HCT116 (cell line): ENCODE measurements around the gene CCNJL. TPM values are rescaled to one million over a fixed set of nuclear protein-coding genes. Genes with fewer than 3 reads are reported as not detected.

Source experiments
- ATAC-seq: fragments of 200-7000 bp; cut with Tn5 transposase; 2 replicates; pipeline ENCODE4 v1.9.1; 2020; ENCODE audit warnings: mild to moderate bottlenecking, moderate library complexity
- BruUV-seq: library from RNA; stranded (reverse); fragments of 400-500 nt; replicated peaks from 2 replicates; lab custom pipeline; 2021; lab: Mats Ljungman, UMichigan
- CTCF ChIA-PET: fragments of 300-600 bp; sonication (Branson Sonifier 250); formaldehyde crosslinking; loops from one replicate; lab custom pipeline; 2021; ENCODE audit warnings: antibody characterized with exemption; lab: Charles Lee
- POLR2A ChIA-PET: fragments of 300-600, 350-600 bp; sonication (Branson Sonifier 250); formaldehyde crosslinking; loops from one replicate; lab custom pipeline; 2021; ENCODE audit warnings: antibody characterized with exemption; lab: Charles Lee
- RAD21 ChIA-PET, 2 experiments: fragments of 300-600 bp; sonication (Branson Sonifier 250); formaldehyde crosslinking; loops; one replicate each; lab custom pipeline; 2023; ENCODE audit warnings: low total read pairs in 2 of 2; ENCODE audit not compliant: uncharacterized antibody in 2 of 2, unreplicated experiment in 2 of 2, low non-redundant PET in 1 of 2; lab: Charles Lee
- DNase-seq: peaks from one replicate; pipeline ENCODE4 v3.0.0-alpha.2; 2010; ENCODE audit warnings: low read depth, low spot score
- H2AFZ ChIP-seq: fragments of 200-600 bp; shearing (Covaris generic), sonication (generic); 2 replicates; pipeline ENCODE4 v1.6.1; 2017; ENCODE audit warnings: low read depth, mixed run types, mixed read lengths, antibody characterized with exemption, low read length; ENCODE audit not compliant: poor library complexity, severe bottlenecking
- H3K27ac ChIP-seq: 2 replicates; pipeline ENCODE4 v1.5.1; 2012; ENCODE audit warnings: low read depth, low read length
- H3K27me3 ChIP-seq: fragments of 200-600 bp; sonication (generic); 2 replicates; pipeline ENCODE4 v1.6.1; 2016; ENCODE audit warnings: mixed run types, low read length, mixed read lengths; ENCODE audit not compliant: insufficient read depth
- H3K36me3 ChIP-seq, 2 experiments: fragments of 200-500 bp in 1 of 2; fragments of 200-600 bp in 1 of 2; sonication (Bioruptor generic) in 1 of 2; sonication (generic) in 1 of 2; 2 replicates each; pipeline versions ENCODE4 v1.5.1 to v1.6.1; 2014 to 2016; ENCODE audit warnings: low read length in 2 of 2, inconsistent platforms in 1 of 2, mixed read lengths in 1 of 2, mixed run types in 1 of 2; ENCODE audit not compliant: insufficient read depth in 2 of 2, control insufficient read depth in 1 of 2
- H3K4me1 ChIP-seq, 2 experiments: fragments of 200-600 bp in 1 of 2; sonication (generic) in 1 of 2; 2 replicates each; pipeline versions ENCODE4 v1.5.1 to v1.6.1; 2012 to 2017; ENCODE audit warnings: low read length in 2 of 2, inconsistent platforms in 1 of 2, mild to moderate bottlenecking in 1 of 2, mixed read lengths in 1 of 2, mixed run types in 1 of 2, moderate library complexity in 1 of 2; ENCODE audit not compliant: insufficient read depth in 2 of 2, control insufficient read depth in 1 of 2
- H3K4me2 ChIP-seq: fragments of 200-600 bp; sonication (generic); 2 replicates; pipeline ENCODE4 v1.6.1; 2017; ENCODE audit warnings: mixed run types, low read length, mixed read lengths
- H3K4me3 ChIP-seq, 2 experiments: fragments of 200-600 bp in 1 of 2; sonication (generic) in 1 of 2; replicated peaks in 1 of 2; 2 replicates each; pipeline ENCODE4 v1.5.1; 2011 to 2016; ENCODE audit warnings: low read length in 2 of 2, control low read depth in 1 of 2, low read depth in 1 of 2, mild to moderate bottlenecking in 1 of 2, mixed read lengths in 1 of 2, mixed run types in 1 of 2
- H3K79me2 ChIP-seq: fragments of 200-600 bp; sonication (generic); 2 replicates; pipeline ENCODE4 v1.6.1; 2017; ENCODE audit warnings: mild to moderate bottlenecking, mixed run types, low read length, moderate library complexity, mixed read lengths; ENCODE audit not compliant: insufficient read depth
- H3K9ac ChIP-seq: fragments of 200-600 bp; sonication (generic); 2 replicates; pipeline ENCODE4 v1.6.1; 2016; ENCODE audit warnings: low read length, mixed read lengths
- H3K9me2 ChIP-seq: fragments of 200-600 bp; sonication (generic), shearing (Covaris generic); 2 replicates; pipeline ENCODE4 v1.6.1; 2017; ENCODE audit warnings: mixed run types, mild to moderate bottlenecking, moderate library complexity; ENCODE audit not compliant: insufficient read depth
- H3K9me3 ChIP-seq, 2 experiments: fragments of 200-500 bp in 1 of 2; fragments of 200-600 bp in 1 of 2; sonication (Bioruptor generic) in 1 of 2; sonication (generic) in 1 of 2; 2 replicates each; pipeline ENCODE4 v1.6.1; 2014 to 2017; ENCODE audit warnings: low read length in 2 of 2, mixed read lengths in 2 of 2, inconsistent platforms in 1 of 2, low read depth in 1 of 2, mild to moderate bottlenecking in 1 of 2, mixed run types in 1 of 2, moderate library complexity in 1 of 2; ENCODE audit not compliant: control insufficient read depth in 1 of 2, insufficient read depth in 1 of 2
- H4K20me1 ChIP-seq: fragments of 200-600 bp; sonication (generic), shearing (Covaris generic); 2 replicates; pipeline ENCODE4 v1.6.1; 2017; ENCODE audit warnings: mixed run types, mild to moderate bottlenecking, moderate library complexity; ENCODE audit not compliant: insufficient read depth
- EGR1 ChIP-seq: IDR thresholded peaks from 2 replicates; pipeline ENCODE4 v1.6.1; 2012; ENCODE audit warnings: low read depth
- ELF1 ChIP-seq: IDR thresholded peaks from 2 replicates; pipeline ENCODE4 v1.6.1; 2012; ENCODE audit warnings: low read depth, borderline replicate concordance
- EZH2phosphoT487 ChIP-seq: fragments of 200-600 bp; IDR thresholded peaks from 2 replicates; pipeline ENCODE4 v1.6.1; 2018; ENCODE audit warnings: antibody characterized with exemption, borderline replicate concordance
- POLR2A ChIP-seq: IDR thresholded peaks from 2 replicates; pipeline ENCODE4 v1.7.0; 2011; ENCODE audit warnings: borderline replicate concordance; ENCODE audit not compliant: insufficient read depth, insufficient read length; ENCODE audit errors: extremely low read depth
- RAD21 ChIP-seq: IDR thresholded peaks from 2 replicates; pipeline ENCODE4 v1.6.1; 2012; ENCODE audit warnings: low read depth, mild to moderate bottlenecking
- SIN3A ChIP-seq: IDR thresholded peaks from 2 replicates; pipeline ENCODE4 v1.6.1; 2012; ENCODE audit warnings: low read depth
- SP1 ChIP-seq: IDR thresholded peaks from 2 replicates; pipeline ENCODE4 v1.6.1; 2012; ENCODE audit warnings: low read depth
- SRF ChIP-seq: IDR thresholded peaks from 2 replicates; pipeline ENCODE4 v1.6.1; 2012; ENCODE audit warnings: low read depth
- TCF7L2 ChIP-seq: IDR thresholded peaks from 2 replicates; pipeline ENCODE4 v1.7.0; 2011; ENCODE audit warnings: borderline replicate concordance, inconsistent platforms; ENCODE audit not compliant: insufficient read depth, insufficient read length; ENCODE audit errors: extremely low read depth
- ZNF274 ChIP-seq: fragments of 200-500 bp; sonication (Bioruptor generic); IDR thresholded peaks from 2 replicates; pipeline ENCODE4 v1.6.1; 2014; ENCODE audit warnings: mild to moderate bottlenecking, low read depth, low read length, inconsistent platforms
- intact Hi-C: fragments of 100-400 bp; cut with micrococcal nuclease; formaldehyde crosslinking; loops from 2 replicates; pipeline ENCODE4 v1.10.0; 2022
- total RNA-seq: library from RNA; stranded (reverse); gene quantifications from one replicate; pipeline ENCODE4 v1.2.1, GENCODE V29; 2021; ENCODE audit not compliant: unreplicated experiment
- TF ChIP-seq, protein P1 (sequence below): IDR thresholded peaks from 2 replicates; pipeline ENCODE4 v1.6.1; 2011; ENCODE audit warnings: mild to moderate bottlenecking, low read length, moderate library complexity; ENCODE audit not compliant: insufficient replicate concordance; ENCODE audit errors: extremely low read depth
- TF ChIP-seq, protein P2 (sequence below), 3 experiments: fragments of 200-600 bp in 1 of 3; sonication (generic) in 1 of 3; IDR thresholded peaks in 2 of 3; conservative IDR thresholded peaks in 1 of 3; 2 replicates each; pipeline ENCODE4 v1.5.1; 2012 to 2017; ENCODE audit warnings: low read depth in 2 of 3, low read length in 2 of 3, antibody characterized with exemption in 1 of 3, borderline replicate concordance in 1 of 3, control low read depth in 1 of 3, mild to moderate bottlenecking in 1 of 3, mixed read lengths in 1 of 3, mixed run types in 1 of 3, moderate library complexity in 1 of 3; ENCODE audit not compliant: insufficient read depth in 1 of 3

The CCNJL gene
- total RNA-seq, 1 experiment from 2014 or later, result 2.9 TPM

DNA sequence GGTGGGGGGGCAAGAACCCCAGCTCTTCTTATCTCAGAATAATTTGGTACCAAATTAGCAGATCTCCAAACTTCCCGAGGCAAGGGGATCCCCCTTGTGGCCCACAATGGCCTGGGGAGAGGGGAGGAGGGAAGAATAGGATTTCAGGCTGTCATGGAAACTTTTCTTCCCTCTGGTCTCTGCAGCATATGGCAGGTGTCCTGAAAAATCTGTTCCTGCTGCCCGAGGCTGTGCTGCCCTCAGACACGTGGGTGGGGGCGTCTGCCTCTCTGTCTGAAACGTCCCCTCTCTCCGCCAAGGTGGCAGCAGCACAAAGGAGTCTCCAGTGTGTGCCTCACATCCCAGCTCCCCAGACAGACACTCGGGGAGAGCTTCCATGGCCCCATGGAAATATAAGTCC is 34.0 kb downstream of the CCNJL start:
- no peaks in the 10 kb centered on the region for H3K4me1 ChIP-seq
- DNase-seq, result no peak
- no peak for TF ChIP-seq EGR1
- TF ChIP-seq ELF1, result no peak
- no peak for TF ChIP-seq POLR2A
- TF ChIP-seq, protein P1, sequence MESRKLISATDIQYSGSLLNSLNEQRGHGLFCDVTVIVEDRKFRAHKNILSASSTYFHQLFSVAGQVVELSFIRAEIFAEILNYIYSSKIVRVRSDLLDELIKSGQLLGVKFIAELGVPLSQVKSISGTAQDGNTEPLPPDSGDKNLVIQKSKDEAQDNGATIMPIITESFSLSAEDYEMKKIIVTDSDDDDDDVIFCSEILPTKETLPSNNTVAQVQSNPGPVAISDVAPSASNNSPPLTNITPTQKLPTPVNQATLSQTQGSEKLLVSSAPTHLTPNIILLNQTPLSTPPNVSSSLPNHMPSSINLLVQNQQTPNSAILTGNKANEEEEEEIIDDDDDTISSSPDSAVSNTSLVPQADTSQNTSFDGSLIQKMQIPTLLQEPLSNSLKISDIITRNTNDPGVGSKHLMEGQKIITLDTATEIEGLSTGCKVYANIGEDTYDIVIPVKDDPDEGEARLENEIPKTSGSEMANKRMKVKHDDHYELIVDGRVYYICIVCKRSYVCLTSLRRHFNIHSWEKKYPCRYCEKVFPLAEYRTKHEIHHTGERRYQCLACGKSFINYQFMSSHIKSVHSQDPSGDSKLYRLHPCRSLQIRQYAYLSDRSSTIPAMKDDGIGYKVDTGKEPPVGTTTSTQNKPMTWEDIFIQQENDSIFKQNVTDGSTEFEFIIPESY, result no peak
- no peak for TF ChIP-seq SP1
- TF ChIP-seq, protein P2, sequence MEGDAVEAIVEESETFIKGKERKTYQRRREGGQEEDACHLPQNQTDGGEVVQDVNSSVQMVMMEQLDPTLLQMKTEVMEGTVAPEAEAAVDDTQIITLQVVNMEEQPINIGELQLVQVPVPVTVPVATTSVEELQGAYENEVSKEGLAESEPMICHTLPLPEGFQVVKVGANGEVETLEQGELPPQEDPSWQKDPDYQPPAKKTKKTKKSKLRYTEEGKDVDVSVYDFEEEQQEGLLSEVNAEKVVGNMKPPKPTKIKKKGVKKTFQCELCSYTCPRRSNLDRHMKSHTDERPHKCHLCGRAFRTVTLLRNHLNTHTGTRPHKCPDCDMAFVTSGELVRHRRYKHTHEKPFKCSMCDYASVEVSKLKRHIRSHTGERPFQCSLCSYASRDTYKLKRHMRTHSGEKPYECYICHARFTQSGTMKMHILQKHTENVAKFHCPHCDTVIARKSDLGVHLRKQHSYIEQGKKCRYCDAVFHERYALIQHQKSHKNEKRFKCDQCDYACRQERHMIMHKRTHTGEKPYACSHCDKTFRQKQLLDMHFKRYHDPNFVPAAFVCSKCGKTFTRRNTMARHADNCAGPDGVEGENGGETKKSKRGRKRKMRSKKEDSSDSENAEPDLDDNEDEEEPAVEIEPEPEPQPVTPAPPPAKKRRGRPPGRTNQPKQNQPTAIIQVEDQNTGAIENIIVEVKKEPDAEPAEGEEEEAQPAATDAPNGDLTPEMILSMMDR (IDR thresholded peaks at IDR 0.05 in 2 of 3, conservative IDR thresholded peaks at IDR 0.05 in 1 of 3; ENCODE audit: borderline replicate concordance in 1 of 3, insufficient read depth in 1 of 3, low read depth in 2 of 3, low read length in 2 of 3), result no peak
- no peak for TF ChIP-seq SRF
- TF ChIP-seq SIN3A, result no peak
- no peak for TF ChIP-seq TCF7L2
- TF ChIP-seq ZNF274, result no peak
- TF ChIP-seq EZH2phosphoT487, result no peak
- no peak for TF ChIP-seq RAD21
- H3K9me3 ChIP-seq, result no peaks in the 10 kb centered on the region
- no peaks in the 10 kb centered on the region for H3K9me2 ChIP-seq
- H3K9ac ChIP-seq, result no peak overlapping the region
- intact Hi-C loops, result no loop called here
- H3K27ac ChIP-seq, result no peak overlapping the region
- no peaks in the 10 kb centered on the region for H4K20me1 ChIP-seq
- POLR2A ChIA-PET, result no interaction called here
- no peak for ATAC-seq
- H3K36me3 ChIP-seq, result no peaks in the 10 kb centered on the region
- H3K79me2 ChIP-seq, result no peaks in the 10 kb centered on the region
- CTCF ChIA-PET, result no interaction called here
- no peak overlapping the region for H2AFZ ChIP-seq
- H3K4me3 ChIP-seq, result no peak overlapping the region
- no peak overlapping the region for H3K4me2 ChIP-seq
- RAD21 ChIA-PET, result no interaction called here
- H3K27me3 ChIP-seq, result no peaks in the 10 kb centered on the region
- no TSS peak for BruUV-seq
